Measurements from ENCODE around the gene FILIP1L. TPM values are rescaled to one million over a fixed set of nuclear protein-coding genes. Genes with fewer than 3 reads are reported as not detected.

FILIP1L gene
- total and polyA plus RNA-seq, 2 of the 4 experiments (the other 2 are of a cell fraction): 11.5 to 19.9 TPM

GRCh38 chr3:99907959-99908544, 206.2 kb downstream of the FILIP1L start:
- intact Hi-C loops (cut with micrococcal nuclease) (no loop called here), in situ Hi-C loops (cut with MboI; ENCODE audit: low sequenced_read_pairs) (no loop called here), dilution Hi-C loops (cut with HindIII; ENCODE audit: low sequenced_read_pairs, unreplicated experiment) (no loop called here)
- Histone ChIP-seq H3K36me3 (ENCODE audit: control insufficient read depth, insufficient read depth, low read length) (no peaks in the 10 kb centered on the region), H3K9me1 (ENCODE audit: insufficient read depth, low read length) (no peaks in the 10 kb centered on the region), H3K18ac (ENCODE audit: low read depth, low read length) (peak overlapping the region; percentile 56; the same call in 1 of the 2 replicates), H2BK15ac (ENCODE audit: low read depth, low read length) (peak overlapping the region; percentile 80; the same call in 1 of the 3 replicates), H3K56ac (ENCODE audit: extremely low read depth, insufficient read depth, low read length) (no peak overlapping the region), H2AK5ac (ENCODE audit: low read depth, low read length) (no peak overlapping the region), H3K27ac (ENCODE audit: insufficient read depth, low read length) (no peak overlapping the region), H2AFZ (replicated peaks; ENCODE audit: low read length, poor library complexity) (no peak overlapping the region), H4K20me1 (ENCODE audit: insufficient read depth, low read length) (no peaks in the 10 kb centered on the region), H2AK9ac (replicated peaks; ENCODE audit: low read depth, low read length, poor library complexity) (no peak overlapping the region), H3K27me3 (ENCODE audit: control insufficient read depth, insufficient read depth, low read length) (no peaks in the 10 kb centered on the region), H4K8ac (ENCODE audit: low read depth in 2 of 2, low read length in 2 of 2) (no peak overlapping the region), H2BK120ac (ENCODE audit: low read depth, low read length) (peak overlapping the region; percentile 58; the same call in 1 of the 2 replicates), H3K4me3 (ENCODE audit: insufficient read depth, low read depth, low read length) (no peak overlapping the region), H2BK20ac (ENCODE audit: low read depth, low read length) (peak overlapping the region; percentile 55; the same call in 1 of the 2 replicates), H4K91ac (ENCODE audit: insufficient read depth, low read depth, low read length) (no peak overlapping the region), H3K4ac (ENCODE audit: low read depth, low read length) (no peak overlapping the region), H3K4me2 (ENCODE audit: low read depth, low read length) (no peak overlapping the region), H3K9me3 (ENCODE audit: control insufficient read depth, insufficient read depth, low read length) (no peaks in the 10 kb centered on the region), H3K79me1 (ENCODE audit: low read depth in 1 of 2, low read length in 2 of 2) (peaks cover 0 to 9% of the 10 kb centered on the region in 2 experiments; a peak in 1 of 4 replicates), H2BK5ac (ENCODE audit: low read depth, low read length, poor library complexity, severe bottlenecking) (no peak overlapping the region), H3K23ac (ENCODE audit: low read depth, low read length) (no peak overlapping the region), H3K4me1 (ENCODE audit: control insufficient read depth, insufficient read depth, low read length) (peaks cover 3% of the 10 kb centered on the region; the same call in 1 of the 2 replicates), H3K14ac (replicated peaks; ENCODE audit: low read depth, low read length) (0 out of 2 replicates have a peak overlapping the region, but pooled peaks have one; percentile 23), H3K9ac (ENCODE audit: low read depth, low read length) (no peak overlapping the region), H4K5ac (ENCODE audit: low read depth, low read length) (peak overlapping the region; percentile 61)
- BruUV-seq (replicated peaks): no TSS peak
- no peak for DNase-seq
- ATAC-seq (ENCODE audit: low read depth): no peak
- ChIA-PET POLR2A (ENCODE audit: unreplicated experiment) (no interaction called here), CTCF (no interaction called here)
- TF ChIP-seq MAFK (IDR thresholded peaks at IDR 0.05; ENCODE audit: low read depth, low read length) (peak; percentile 33; the same call in 1 of the 2 replicates), RCOR1 (IDR thresholded peaks at IDR 0.05; ENCODE audit: insufficient replicate concordance, low read length) (no peak)
- no CpG with 5 or more reads among the region's 2 CpGs for WGBS, 2 experiments (ENCODE audit: extremely low coverage in 2 of 2, insufficient read length in 1 of 2)

All from IMR-90 (cell line).